GM21529 (cell line): Measurements from ENCODE around the gene LRRFIP1.
A peak's percentile ranks its signal among the peaks of the same experiment; 100 is the strongest.

Source experiments
- ATAC-seq: cut with Tn5 transposase; IDR thresholded peaks from one replicate; pipeline ENCODE4 v1.9.1; 2021; ENCODE audit not compliant: unreplicated experiment

The LRRFIP1 gene

DNA sequence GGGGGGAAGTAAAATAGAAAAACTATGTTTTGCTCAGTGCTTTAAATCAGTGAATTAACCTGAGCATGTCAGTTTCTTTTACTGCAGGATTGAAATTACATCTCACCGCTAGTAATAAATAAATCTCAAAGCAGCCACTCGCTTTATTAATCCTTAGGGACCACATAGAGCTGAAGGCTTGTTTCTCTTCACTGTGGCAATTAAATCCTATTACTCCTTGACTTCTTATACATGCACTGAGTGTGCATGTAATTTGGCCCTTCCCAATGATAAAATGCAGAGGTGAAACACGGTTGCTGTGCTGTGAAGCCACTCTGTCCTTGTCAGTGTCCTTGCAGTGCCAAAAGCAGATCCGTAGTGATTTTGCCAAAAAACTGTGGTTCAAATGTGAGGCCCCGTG is 94.1 kb downstream of the LRRFIP1 start:
- no peak for ATAC-seq

DNA sequence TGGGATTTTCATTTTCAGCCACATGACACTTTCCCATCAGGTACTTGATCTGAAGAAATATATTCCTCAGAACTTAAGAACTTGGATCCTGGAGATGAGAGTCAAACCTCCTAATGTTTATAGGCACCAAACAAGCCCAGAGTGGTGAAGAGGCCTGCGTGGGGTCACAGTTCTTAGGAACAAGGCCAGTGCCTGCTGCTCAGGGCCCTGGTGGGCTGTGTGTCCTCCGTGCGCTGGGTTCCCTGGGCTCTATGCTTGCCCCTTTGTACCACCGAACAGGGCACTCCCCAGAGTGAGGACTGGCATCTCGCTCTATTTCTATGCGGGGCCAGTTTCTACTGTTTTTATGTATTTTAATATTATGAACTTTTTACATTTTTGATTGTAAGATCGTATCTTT is 95.2 kb downstream of the LRRFIP1 start:
- no peak for ATAC-seq

DNA sequence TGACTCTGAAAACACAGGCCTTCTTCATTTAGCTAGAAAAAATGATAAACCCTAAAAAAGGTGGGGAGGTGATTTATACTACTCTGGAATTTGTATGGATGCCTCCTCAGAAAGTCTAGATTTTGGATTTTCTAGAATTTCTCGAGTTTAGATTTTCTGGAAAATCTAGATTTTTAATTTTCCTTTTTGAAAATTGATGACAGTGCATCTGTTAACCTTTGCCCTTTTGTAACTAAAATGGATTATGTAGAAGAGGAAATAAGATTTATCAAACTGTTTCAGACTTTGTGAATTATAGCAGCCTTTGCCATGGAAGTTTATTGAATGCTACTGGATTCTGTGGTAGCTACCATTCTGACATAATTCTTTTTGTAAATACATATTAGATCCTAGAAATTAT is 95.6 kb downstream of the LRRFIP1 start:
- ATAC-seq, result no peak

DNA sequence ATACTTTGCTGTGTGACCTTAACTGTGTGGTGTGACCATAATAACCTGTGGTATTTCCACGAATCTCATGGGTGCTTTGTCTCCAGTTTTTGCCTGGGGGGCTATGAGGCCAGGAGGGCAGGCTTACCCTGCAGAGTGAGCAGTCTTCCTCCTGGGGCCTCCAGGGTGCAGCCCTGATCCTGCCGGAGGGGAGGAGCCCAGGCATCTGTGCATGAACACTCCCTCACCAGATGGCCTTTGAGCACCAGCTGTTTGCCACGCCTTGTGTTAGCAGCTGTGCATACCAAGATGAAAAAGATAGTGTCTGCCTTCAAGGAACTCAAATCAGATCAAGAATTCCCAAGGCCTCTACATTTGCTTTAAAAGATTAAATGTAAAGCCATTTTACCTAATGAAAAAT is 96.2 kb downstream of the LRRFIP1 start:
- peak; percentile 61 for ATAC-seq

DNA sequence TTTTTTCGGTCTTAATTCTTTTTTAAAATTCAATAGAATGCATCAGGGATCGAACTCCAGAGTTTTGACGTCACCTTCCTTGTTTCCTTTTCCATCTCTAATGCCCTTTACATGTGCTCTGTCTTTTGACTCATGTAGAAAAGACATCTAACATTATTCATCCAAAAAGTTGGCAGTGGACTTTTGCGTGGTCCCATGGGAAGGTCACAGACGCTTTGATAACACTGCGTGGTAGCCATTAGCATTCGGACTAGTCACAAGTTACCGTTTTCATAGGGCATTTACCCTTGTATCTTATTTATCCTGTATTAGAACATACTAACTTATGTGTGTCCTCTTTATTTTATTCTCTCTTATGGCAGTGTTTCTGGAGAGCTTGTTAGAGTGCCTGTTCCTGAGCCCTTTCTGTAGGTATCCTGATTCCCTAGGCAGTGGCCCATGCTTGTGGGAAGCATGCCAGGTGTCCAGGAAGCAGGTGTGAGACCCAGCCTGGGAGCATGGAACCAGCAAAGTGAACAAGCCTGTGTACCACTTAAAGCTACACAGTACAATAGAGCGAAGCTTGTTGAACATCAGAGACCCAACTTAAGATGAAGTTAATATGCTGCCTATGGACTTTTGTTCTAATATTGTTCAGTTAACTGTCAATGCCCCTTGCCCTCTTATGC is 97.6 kb downstream of the LRRFIP1 start:
- ATAC-seq, result no peak

DNA sequence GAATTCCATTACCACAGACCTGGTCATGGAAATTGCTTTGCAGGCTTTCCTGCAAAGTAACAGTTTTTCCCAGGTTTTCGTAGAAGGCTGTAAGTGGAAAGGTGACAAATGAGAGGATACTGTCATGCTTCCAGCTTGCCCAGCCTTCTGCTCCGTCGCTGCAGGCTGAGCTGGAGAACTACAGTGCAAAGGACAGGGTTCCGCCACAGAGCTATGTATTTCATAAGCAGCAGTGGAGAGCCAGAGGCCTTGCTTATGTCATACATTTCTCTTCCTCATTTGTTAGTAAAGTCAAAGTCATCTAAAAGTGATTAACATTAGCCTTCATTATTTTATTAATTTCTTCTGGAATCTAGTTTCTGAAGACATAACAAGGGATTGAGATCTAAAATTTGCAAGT is 98.3 kb downstream of the LRRFIP1 start:
- ATAC-seq, result no peak

DNA sequence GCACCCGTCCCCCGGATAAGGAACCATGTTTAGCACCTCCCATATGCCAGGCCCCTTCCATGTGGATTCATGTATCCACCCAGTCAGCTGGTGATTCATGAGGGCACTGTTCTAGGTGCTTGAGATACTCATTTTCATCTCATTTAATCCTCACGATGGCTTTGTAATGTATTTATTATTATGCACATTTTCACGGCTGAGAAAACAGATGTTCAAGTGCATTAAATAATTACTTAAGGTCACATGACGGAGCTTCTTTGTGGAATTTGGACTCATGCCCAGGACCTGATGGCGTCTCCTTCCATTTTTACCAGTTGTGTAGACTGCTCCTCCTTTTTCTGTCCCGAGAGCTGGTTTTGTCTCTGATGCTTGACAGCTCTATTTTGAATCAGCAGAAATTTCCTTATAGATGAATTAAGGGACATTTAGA is 99.0 kb downstream of the LRRFIP1 start:
- no peak for ATAC-seq

DNA sequence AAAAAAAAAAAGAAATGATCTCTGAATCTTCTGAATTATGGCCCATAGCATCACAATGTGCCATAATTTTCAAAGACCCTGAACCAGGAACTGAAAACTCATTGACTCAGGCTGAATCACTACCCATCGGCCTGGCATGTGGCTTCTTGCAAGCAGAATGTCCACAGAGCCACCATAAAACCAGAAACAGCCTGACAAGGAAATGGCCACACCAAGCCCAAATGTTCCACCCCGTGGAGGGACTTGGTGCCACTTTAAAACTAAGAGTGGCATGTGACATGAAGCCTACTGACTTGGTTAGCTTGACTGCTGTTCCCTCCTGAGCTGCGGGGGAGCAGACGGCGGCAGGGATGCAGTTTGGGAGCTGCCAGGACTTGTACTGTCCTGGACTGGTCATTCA is 100.0 kb downstream of the LRRFIP1 start:
- no peak for ATAC-seq

DNA sequence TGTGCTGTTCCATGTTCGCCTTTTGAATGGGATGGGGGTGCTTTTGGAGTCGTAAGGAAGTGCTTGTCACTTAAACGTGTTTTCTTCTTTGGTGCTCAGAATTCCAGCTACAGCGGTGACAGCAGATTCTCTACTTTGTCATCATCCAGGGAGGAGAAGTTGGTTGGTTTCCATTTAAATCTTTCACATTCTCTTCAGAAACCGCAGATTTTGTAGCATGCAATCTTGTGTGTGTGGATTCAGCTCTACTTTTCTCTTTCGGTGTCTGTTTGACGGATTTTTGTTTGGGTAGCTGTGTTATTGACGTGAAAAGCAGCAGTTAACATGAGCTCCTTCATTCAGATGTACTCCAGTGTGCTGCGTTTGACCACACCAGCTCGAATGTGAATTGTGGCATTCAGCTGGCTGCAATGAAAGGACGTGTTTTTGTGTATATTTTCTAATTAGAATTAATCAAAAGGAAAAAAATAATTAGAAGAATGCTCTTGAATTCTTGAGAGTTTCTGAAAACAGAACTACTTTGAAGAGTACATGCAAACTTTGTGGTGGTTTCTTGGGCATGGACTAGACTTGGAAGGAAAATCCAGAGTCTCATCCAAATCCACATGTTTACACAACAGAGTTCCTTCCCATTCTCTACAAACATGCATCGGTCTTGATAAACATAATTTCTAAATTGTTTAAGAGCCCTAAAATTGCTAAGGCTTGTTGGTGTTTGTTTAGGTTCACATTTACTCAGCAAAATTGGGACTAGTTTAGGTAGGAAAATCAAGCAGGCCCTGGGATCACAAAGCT is 102.5 kb downstream of the LRRFIP1 start:
- ATAC-seq, result no peak

DNA sequence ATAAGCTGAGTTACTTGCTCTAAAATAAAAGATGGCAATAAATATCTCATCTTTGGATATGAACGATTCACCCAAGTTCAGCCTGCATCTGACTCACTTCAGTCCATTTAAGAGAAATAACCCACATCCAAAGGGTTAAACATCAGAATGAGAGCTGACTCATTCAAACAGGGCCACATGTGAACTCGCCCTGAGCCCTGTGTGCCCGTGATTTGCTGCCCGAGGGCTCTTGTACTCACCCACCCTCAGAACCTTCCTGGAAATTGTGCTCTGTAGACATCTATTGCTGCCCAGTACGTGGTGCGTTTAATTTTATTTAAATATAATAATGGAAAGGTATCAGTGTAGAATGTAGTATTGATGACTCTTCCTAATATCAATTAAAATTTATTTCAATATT is 104.3 kb downstream of the LRRFIP1 start:
- ATAC-seq, result no peak

DNA sequence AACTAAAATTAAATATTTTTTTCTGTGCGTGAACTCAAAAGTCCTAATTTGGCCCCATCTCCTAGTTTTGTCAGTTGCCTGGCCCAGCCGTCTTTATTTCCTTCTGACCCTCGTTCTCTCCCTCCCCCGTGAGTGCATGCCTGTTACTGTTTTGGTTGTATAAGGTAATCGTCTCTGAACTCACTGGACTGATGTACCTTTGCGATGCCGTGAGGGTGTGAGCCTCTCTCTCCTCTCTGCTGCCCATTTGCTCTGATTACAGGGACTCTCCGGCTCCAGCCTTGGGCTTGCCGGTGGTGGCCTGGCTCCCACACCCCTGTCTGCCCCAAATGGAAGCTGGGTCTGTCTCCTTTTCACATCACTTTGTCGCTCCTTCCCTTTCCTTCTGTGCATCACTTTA is 104.7 kb downstream of the LRRFIP1 start:
- no peak for ATAC-seq

DNA sequence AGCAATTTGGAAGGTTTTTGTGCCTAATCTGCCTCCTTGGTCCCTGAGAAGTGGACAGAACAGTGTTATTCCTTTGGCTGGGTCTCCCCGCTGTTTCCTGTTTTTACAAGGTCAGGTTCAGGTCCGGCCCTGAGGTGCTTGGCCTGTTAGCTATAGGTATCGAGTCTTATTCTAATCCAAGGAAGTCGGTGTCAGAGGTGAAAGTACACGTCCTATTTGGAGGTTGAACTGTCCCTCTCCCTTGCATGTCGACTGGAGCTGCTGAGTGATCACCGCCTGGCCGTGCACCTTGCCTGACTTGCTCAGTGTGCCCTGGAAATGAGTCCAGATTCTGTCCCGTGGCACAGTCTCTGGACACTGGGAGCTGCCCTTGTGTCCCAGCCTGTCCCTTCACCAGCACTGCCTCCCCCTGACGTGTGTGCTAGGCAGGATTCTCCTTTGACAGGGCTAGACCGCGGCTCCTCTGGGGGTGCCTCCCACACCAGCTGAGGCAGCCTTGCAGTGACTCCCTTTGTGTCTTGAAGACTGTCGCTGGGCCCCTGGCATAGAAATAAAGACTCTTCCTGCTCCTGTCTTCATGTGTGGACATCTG is 105.5 kb downstream of the LRRFIP1 start:
- ATAC-seq, result no peak

DNA sequence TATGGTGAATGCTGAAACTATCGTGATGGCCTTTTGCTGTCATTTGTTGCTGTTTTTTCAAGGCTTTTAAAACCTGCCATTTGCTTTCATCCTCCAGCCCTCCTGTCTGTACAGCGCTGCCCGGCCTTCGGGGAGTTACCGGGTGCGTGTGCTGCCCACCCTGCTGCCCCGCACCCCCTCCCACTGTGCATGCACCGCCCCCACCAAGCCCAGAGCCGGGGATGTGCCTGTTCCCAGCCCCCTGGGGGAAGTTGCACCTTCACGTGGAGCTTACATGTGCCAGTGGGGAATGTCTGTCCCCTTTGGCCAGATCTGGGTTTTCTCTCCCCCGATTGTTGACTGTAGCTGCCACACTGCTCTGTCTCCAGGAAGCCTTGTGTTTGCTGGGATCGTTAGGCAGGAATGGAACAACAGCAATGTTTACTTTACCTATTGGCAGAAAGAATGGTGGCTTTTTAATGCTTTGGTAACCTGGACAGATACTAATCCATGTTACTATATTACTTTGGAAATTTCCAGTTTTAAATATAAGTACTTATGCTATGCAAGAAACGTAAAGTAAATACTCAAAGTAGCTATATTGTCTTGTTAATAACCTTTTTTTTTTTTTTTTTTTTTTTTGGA is 106.4 kb downstream of the LRRFIP1 start:
- ATAC-seq, result no peak

DNA sequence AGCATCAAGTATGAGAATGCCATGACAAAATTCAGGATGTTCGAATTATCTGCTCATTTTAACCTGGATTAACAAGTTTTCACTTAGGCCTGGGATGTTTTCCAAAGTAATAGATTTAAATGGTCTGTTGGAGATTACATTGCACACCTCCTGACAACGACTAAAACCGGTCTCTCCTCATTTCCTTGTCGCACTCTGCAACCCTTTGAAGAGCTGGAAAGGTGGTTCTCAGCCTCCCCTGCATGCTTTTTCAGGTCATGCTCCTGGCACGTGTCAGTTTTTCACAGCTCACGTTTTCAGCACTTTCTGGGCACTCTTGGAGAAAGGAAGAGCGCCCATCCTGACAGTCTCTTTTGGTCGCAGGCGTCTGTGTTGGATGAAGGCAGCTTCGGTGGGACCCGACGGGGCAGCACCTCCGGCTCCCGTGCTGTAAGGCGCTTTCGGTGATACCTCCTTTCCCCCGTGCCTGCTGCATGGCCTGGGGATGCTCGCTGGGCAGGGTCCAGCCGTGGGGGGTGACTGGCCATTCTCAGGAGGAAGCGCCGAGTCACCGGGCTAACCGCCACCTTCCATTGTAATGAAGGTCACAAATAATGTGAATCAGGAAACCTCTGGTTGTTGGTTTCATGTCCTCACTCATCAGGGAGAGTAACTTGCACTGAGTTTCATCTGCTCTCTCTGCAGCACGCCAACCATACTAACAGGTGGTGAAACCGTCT is 107.7 kb downstream of the LRRFIP1 start:
- ATAC-seq, result no peak

DNA sequence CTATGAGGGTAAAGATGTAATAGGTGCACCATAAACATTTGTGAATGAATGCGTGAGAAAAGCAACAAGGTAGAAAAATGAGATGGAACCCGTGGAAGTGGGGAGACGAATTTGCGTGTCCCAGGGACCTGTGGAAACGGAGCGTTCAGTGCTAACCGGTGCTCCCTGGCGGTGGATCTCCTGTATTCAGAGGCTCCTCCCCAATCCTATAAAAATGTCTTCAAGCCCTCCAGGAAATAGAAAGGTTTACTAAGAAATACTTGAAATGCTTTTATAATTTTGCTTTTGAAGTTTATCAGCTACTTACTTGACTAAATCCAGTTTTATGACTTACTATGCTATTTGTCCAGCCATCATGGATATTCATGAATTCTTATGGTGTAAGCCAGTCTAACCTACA is 108.4 kb downstream of the LRRFIP1 start:
- ATAC-seq, result no peak

DNA sequence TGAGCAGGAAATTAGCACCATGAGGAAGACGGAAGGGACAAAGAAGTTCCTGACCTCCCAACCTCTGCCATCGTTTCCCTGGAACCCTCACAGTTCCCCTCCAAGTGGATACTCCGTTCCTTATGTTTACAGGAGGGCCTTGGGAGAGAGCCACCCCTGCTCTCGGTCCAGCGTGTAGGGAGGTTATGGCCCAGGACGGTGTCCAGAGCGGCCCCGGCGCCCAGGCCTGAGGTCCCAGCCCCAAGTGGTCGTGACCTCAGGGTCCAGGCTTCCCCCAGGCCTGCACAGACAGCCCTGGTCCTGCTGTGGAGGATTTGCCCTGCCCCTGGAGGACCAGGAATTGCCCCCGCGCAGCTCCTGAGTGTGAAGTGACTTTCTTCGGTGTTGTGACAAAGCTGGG is 109.4 kb downstream of the LRRFIP1 start:
- no peak for ATAC-seq

DNA sequence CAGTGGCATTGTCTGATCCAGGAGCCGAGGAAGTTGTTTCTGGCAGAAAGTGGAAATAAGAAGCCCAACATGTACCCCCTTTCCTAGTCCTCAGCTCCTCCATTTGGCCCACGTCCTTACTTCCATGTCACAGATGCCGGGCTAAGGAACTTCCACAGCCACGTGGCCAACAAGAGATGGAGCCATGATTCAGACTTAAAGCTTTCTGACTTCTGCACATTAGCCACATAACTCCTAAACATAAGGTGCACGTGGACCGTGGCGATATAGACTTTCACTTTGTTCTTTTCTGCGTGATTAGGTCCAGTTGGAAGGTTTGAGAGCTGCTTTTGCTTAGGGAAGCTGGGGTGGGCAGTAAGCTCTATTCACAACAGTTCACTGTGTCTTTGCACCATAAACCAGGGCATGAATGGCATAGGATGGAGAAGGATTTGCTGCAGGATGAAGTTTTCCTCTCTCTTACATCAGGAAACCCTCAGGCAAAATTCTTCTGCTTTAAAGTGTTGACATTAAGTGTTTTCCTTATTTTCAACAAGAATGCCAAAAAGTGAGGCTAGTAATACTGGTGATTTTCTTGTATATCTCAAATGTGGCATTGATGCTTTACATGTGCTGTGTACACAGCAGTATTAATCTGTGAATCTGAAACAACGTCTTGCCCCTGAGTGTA is 109.9 kb downstream of the LRRFIP1 start:
- ATAC-seq, result no peak

DNA sequence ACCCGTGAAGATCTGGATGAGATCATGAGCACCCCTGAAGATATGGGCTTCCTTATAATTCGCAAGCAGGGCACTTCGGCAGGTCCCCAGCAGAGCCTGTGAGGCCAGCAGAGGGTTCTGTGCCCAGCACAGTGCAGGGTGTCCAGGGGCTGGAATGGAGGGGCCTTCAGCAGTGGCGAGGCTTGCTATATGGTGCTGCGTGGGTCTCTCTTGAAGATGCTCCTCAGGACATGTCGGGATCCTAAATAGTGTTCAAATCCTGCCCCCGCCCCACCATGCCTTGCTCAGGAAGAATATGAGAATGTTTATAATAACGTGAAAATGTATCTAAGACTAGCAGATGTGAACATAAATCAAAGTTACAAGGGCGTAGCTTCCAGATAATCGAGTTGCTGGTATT is 110.9 kb downstream of the LRRFIP1 start:
- ATAC-seq, result no peak

DNA sequence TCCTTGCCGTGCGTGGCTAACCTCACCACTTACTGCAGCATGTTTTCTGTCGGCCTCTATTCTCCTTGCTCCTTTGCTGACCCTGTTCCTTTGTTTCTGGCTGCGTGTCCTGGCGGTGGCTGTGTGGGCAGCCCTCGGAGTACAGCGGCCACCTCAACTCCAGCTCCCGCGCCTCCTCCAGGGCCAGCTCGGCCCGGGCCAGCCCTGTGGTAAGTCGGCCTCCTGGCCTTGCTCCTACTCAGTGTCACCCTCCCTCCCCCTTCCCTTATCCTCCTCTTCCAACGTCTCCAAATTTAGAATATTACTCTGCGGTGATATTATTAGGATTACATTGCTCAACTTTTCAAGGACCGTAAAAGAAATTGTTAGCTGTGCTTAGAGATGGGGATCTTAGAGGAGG is 111.7 kb downstream of the LRRFIP1 start:
- ATAC-seq, result no peak

DNA sequence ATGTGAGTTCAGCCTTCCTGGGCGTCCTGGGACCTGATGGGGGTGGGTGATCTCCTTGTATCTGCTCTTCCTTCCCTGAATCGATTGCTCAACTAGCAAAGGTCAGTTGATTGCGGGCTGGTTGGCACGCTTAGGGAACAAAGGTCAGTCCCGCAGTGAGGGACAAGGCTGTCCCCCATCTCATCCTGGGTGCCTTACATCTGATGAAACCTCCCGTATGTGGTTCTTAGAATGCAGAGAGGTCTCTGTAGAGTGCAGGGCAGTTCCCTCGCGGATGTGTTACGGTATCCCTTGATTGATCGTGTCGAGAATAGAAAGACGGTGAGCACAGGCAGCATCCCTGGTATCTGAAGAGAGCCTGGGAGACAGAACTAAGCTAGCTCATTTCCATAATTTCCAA is 114.8 kb downstream of the LRRFIP1 start:
- no peak for ATAC-seq

DNA sequence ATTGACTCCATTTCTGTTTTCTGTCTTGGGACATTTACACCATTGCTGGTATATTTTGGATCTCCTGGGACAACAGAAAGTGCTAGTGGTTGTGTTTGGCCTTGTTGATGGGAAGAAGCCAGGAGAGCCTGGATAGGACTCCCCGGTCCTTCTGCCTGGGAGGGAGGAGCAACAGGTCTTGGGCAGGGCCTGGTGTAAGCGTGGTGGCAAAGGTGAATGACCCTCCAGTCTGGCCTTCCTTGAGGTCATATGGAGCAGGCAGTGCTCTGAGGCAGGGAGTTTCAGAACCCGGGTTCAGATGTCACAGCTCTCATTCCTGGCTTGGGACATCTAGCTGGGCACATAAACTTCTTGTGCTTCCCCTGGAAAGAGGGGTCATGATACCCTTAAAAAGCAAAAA is 115.2 kb downstream of the LRRFIP1 start:
- no peak for ATAC-seq
